Hepatocyte (in vitro differentiated cells): ENCODE measurements around the gene MAN1C1.

Experiments used
- CTCF ChIP-seq: fragments of 200-600 bp; sonication (generic); IDR thresholded peaks from 2 replicates; pipeline ENCODE4 v1.5.1; 2016; ENCODE audit warnings: antibody characterized with exemption, mild to moderate bottlenecking; ENCODE audit not compliant: poor library complexity
- EZH2 ChIP-seq: fragments of 200-600 bp; sonication (generic); IDR thresholded peaks from 2 replicates; pipeline ENCODE4 v1.6.1; 2016; ENCODE audit warnings: antibody characterized with exemption, mild to moderate bottlenecking, borderline replicate concordance
- EZH2phosphoT487 ChIP-seq: fragments of 200-600 bp; sonication (generic); IDR thresholded peaks from one replicate; pipeline ENCODE4 v1.6.1; 2018; ENCODE audit warnings: antibody characterized with exemption, mild to moderate bottlenecking, low read depth, moderate library complexity; ENCODE audit not compliant: unreplicated experiment, severe bottlenecking

DNA sequence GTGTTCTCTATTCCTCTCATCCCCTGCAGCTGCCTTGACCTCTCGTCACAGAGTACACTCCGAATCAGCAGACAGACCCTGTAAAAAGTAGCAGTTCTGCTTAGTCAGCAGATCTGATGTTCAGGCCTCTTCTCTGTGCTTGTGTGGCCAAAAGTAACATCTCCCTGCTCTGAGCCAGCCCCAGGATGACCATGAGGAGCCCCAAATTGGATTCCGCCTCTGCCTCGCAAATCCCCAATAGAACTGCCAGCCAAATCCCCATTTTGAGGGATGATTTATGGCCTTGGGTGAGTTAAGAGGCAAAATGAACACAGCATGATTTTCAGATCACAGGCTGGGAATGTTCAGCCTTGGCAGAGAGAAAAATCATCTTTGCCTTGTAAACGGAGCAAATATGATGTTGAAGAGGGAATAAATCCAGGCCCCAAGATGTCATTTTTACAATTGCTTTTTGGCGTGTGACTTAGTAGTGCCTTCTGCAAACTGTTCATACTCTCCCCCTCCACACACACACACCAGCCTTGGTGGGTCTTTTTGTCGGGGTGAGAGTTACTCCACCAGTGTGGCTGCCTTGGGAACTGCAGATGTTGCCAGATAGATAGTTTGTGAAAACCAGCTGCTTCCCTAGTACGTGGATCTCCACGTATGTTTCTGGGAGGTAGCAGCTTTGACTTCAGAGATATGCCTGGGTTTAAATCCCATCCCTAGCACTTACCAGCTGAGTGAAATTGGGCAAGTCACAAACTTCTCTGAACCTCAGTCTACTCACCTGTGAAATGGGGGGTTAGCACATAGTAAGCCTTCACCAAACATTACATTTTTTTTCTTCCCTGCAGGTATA is 77.8 kb downstream of the MAN1C1 start:
- no peak for TF ChIP-seq CTCF
- TF ChIP-seq EZH2: no peak
- TF ChIP-seq EZH2phosphoT487: no peak
